ENCODE results near the gene F2RL1. TPM values are rescaled to one million over a fixed set of nuclear protein-coding genes. Genes with fewer than 3 reads are reported as not detected.
"Not testable (repeated sequence)": the region's sequence is repeated elsewhere in the genome, so short reads cannot be mapped to it uniquely, and the experiment has no call there.

F2RL1 gene
- polyA plus RNA-seq, 3 donors: 27.8 to 45.2 (median 37.7) TPM

DNA sequence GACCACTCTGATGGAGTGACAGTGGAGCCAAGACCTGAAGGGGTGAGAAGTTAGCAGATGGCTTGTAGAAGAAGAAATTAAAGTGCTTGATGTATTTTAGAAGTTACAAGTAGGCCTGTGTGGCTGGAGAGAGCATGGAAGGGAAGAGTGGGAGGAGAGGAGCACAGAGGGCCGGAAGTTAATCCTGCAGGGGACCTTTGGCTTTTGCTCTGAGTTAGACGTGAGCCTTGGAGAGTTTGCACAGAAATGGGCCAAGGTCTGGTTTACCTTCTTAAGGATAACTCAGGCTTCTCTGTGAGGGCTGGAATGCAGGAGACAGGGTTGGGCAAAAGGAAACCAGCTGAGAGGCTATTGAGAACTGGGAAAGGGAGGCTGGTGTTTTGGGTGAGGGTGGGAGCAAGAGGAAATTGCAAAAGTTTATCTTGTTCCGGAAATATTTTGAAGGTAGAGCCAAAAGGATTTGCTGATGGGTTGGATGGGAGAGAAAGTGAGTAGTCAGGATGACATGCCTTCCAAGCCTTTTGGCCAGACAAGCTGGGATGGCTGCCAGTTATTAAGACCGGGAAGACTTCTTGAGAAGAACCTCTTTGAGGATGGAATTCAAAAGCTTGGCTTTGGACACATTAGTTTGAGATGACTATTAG, 17.5 kb upstream of the F2RL1 start:
- no peak for DNase-seq

DNA sequence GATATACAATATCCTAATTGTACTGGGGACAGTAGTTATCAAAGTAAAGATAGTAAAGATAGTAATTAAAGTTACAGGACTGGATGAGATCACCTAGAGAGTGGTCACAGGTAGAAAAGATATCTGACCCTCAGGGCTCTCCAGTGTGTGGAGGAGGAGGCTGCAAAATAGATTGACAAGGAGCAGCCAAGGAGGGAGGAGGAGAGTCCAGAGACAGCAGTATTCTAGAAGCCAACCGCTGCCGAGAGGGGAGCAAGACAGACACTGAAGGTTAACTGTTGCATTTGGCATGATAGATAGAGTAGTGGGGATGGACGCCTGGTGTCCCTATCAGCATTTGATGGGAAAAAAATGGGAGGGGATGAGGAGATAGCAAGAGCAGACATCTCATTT, 17.0 kb upstream of the F2RL1 start:
- DNase-seq: no peak

DNA sequence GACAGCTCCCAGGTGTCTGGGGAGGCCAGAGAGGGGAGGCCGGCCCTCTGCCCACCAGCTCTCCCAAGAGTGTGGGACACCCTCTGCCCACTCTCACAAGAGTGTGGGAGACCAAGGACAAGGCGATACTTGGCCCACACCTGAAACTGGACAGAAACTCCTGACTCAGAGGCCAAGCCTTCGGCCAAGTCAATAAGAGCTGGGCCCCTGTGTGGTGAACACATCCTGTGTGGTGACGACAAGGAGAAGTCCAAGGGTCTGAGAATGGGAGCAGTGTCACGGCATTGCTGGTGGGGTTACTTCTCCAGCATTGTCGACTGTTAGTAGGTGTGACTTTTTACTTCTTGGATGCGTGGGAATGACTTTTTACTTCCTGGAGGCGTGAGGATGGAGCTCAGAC, 14.6 kb upstream of the F2RL1 start:
- DNase-seq: no peak

DNA sequence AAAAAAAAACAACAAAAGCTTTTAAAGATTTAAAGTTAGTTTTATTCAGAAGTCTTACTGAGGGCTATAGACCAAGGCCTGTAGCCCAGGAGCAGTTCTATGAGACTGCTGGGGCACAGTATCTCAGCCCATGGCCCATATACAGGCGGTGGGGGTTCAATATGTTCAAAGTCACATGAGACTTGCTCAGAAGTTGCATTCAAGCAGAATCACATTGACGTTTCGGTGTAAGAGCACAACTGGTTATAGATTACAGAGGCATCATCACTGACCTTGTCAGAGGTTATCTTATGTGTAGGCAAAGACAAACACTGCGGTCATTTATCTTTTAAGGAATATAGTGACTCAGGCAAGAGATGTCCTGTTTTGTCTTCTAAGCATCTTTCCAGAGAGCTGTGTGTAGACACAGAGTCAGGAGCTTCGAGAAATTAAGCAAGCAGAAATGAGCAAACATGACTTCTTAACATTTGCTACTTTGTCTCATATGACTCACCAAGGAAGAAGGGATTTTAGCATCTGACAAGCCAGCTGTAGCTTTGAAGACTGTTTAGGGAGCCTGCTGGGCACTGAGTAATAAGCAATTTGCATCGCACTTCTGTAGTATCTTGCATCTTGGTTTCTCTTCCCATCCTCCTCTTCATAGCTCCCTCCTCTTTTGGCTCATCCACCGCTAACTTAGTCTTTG, 12.9 kb upstream of the F2RL1 start:
- no peak for DNase-seq

GRCh38 chr5:76807296-76807695, 11.5 kb upstream of the F2RL1 start:
- no peak for DNase-seq

GRCh38 chr5:76808141-76808691, 10.6 kb upstream of the F2RL1 start:
- no peak for DNase-seq

- no peak for DNase-seq
These were observed 9.7 kb upstream of the F2RL1 start for GRCh38 chr5:76809141-76809540.

GRCh38 chr5:76810236-76810635, 8.6 kb upstream of the F2RL1 start:
- no peak for DNase-seq

DNA sequence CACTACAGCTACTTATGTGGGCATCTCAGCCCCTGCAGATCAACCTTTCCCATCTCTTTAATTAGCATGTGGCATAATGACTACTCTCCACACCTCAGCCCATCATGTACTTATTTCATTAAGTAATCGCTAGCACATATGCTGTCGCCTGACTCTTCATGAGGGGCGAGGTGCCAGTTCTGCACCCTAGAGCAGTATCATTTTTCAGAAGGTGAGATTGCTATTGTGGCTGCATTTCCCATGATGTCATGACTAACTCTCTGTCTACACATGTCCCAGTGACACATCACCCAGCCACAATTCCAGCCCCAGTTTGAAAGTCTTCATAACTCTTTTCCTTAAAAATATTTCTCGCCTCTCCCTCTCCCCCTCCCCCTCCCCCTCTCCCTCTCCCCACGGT, 7.6 kb upstream of the F2RL1 start:
- no peak for DNase-seq

DNA sequence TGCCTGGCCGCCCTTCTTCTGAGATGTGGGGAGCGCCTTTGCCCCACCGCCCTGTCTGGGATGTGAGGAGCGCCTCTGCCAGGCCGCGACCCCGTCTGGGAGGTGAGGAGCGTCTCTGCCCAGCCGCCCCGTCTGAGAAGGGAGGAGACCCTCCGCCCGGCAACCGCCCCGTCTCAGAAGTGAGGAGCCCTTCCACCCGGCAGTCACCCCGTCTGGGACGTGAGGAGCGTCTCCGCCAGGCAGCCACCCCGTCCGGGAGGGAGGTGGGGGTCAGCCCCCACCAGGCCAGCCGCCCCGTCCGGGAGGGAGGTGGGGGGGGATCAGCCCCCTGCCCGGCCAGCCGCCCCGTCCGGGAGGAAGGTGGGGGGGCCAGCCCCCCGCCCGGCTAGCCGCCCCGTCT, 6.6 kb upstream of the F2RL1 start:
- not testable (repeated sequence) for DNase-seq

- no peak for DNase-seq
These were observed 4.8 kb upstream of the F2RL1 start for GRCh38 chr5:76813982-76814562.

DNA sequence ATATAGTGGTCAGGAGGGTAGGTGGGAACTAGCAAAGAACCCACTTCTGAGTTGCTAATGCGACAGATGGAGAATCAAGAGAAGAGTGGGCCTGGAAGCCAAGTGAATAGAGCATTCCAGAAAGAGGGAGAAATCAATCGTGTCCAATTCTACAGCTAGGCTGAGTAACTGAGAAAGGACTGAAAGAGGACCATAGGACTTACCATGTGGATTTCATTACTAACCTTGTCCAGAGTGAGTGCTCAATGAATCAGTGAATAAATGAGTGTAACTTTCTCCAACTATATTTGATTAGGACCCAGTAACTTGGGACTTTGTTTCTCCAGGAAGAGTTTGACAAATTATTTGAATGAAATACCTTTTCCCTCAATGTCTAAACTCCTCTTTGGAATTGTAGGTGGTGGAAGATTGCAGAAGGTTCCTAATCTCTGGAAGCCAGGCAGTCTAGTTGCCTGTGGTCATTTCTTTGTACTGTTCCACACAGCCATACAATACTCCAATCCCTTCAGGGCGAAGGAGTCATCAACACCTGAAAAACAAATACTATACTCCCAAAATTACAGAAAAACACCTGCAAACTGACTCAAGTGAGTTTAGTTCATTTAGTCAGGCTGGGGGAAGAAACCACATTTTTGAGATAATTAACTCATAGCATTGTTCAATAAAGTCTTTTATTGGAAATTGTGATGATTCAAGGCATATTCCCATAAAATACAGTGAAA, 2.6 kb upstream of the F2RL1 start:
- DNase-seq: no peak

GRCh38 chr5:76819851-76820525, 1.2 kb downstream of the F2RL1 start:
- no peak for DNase-seq

- DNase-seq: no peak
These were observed 1.7 kb downstream of the F2RL1 start for GRCh38 chr5:76820526-76820890.

- DNase-seq: no peak
These were observed 2.3 kb downstream of the F2RL1 start for GRCh38 chr5:76821136-76821535.

DNA sequence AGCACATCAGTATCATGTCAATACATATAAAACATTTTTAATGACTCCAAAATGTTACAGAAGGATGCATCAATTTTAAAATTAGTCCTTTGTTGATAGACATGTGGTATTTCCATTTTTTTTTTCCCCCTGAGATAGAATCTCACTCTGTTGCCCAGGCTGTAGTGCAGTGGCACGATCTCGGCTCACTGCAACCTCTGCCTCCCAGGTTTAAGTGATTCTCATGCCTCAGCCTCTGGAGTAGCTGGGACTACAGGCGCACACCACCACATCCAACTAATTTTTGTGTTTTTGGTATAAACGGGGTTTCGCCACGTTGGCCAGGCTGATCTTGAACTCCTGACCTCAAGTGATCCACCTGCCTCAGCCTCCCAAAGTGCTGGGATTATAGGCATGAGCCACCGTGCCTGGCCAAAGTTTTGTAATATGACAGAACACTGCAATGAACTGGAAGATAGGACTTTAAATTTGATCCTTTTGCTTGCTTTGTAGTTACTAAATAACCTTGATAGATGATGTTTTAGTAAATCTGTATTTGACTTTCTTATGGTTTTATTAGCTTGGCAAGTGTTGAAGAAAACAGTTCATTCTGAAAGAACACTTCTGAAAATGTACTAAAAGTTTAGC, 3.4 kb downstream of the F2RL1 start:
- DNase-seq: not testable (repeated sequence)

GRCh38 chr5:76826416-76826815, 7.6 kb downstream of the F2RL1 start:
- not testable (repeated sequence) for DNase-seq

- DNase-seq: no peak
These were observed 12.3 kb downstream of the F2RL1 start for GRCh38 chr5:76831110-76831452.

GRCh38 chr5:76836181-76836580, 17.4 kb downstream of the F2RL1 start:
- no peak for DNase-seq

DNA sequence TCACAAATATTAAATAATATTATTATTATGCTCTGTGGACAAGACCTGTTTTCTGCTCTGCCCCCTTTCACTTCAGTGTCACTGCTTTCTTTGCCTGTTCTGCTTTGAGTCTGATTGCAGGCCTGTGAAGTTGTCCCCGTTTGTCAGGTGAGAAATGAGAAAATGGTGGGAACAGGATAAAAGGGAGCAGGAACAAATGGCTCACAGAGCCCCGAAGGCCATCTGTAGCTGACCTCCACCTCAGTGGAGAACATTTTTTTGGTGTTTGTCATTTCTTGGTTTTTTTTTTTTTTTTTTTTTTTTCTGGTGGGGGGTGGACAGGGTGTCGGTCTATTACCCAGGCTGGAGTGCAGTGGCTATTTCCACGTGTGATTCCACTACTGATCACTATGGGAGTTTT, 17.8 kb downstream of the F2RL1 start:
- DNase-seq: no peak

- DNase-seq: peak; percentile 43
These were observed 19.8 kb downstream of the F2RL1 start for GRCh38 chr5:76838481-76839261.

Data from renal pelvis (tissue), 4 donors.